Measurements from ENCODE around the gene USE1. TPM values are rescaled to one million over a fixed set of nuclear protein-coding genes. Genes with fewer than 3 reads are reported as not detected.

Gene USE1
- total and polyA plus RNA-seq, 8 donors = 16.2 to 113 (median 55.3) TPM; not detected in 1

DNA sequence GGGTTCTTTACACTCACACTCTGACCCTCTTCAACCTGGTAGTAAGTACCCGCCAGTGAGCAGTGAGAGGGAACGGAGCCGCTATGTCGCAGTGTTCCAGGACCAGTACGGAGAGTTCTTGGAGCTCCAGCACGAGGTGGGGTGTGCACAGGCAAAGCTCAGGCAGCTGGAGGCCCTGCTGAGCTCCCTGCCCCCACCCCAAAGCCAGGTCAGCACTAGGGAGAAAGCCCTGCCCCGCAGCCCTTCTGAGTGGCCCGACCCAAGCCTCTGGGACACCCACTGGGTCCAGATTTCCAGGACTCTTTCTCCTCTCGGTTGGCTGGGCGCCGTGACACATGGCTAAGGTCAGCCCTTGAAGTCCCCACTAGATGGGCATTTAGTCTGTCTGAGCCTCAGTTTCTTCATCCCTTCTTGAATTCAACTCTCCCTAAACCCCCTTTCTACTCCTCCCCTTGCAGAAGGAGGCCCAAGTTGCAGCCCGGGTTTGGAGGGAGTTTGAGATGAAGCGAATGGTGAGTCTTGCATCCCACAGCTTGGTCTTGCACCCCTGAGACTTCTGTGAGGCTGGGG is 12.7 kb downstream of the USE1 start:
- H3K27ac ChIP-seq = peak overlapping the region in 3 of 5 donors; percentile 9 to 93 (median 93)
- no peak for DNase-seq
- H3K27me3 ChIP-seq = no peaks in the 10 kb centered on the region
- H3K4me3 ChIP-seq = no peak overlapping the region
- peaks cover 12 to 42% (median 41%) of the 10 kb centered on the region in 4 donors for H3K36me3 ChIP-seq
- WGBS, 5 donors = 64 to 84% (median 74%) methylated on average over 11 to 13 of the region's 13 CpGs
- H3K4me1 ChIP-seq = peaks cover 12 to 23% (median 23%) of the 10 kb centered on the region in 4 donors
- intact Hi-C loops (cut with DNase I; ENCODE audit: low total_unique reads) = no loop called here
- no peaks in the 10 kb centered on the region for H3K9me3 ChIP-seq
- TF ChIP-seq POLR2AphosphoS5 (IDR thresholded peaks at IDR 0.05) (no peak), POLR2A (IDR thresholded peaks at IDR 0.05) (no peak), EP300 (IDR thresholded peaks at IDR 0.05) (no peak)
- TF ChIP-seq, protein P1, sequence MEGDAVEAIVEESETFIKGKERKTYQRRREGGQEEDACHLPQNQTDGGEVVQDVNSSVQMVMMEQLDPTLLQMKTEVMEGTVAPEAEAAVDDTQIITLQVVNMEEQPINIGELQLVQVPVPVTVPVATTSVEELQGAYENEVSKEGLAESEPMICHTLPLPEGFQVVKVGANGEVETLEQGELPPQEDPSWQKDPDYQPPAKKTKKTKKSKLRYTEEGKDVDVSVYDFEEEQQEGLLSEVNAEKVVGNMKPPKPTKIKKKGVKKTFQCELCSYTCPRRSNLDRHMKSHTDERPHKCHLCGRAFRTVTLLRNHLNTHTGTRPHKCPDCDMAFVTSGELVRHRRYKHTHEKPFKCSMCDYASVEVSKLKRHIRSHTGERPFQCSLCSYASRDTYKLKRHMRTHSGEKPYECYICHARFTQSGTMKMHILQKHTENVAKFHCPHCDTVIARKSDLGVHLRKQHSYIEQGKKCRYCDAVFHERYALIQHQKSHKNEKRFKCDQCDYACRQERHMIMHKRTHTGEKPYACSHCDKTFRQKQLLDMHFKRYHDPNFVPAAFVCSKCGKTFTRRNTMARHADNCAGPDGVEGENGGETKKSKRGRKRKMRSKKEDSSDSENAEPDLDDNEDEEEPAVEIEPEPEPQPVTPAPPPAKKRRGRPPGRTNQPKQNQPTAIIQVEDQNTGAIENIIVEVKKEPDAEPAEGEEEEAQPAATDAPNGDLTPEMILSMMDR (IDR thresholded peaks at IDR 0.05) = no peak

DNA sequence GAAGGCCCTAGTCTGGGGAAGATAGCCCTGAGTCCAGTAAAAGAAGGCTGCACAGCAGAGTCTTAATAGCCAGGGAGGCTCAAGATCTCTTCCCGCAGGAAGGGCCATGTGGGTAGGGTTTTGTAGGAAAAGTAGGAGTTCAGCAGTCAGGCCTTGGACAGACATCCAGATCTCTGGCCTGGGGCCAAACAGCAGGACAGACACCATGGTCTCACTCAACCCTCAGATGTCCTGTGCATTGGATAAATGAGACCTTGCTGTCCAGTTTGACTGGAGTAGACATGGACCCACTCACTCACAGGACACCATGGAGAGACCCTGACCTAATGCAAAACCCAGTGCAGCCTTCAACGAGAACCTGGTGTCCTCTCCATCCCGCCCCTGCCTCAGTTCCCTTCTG is 14.7 kb downstream of the USE1 start:
- peaks cover 18 to 43% (median 33%) of the 10 kb centered on the region in 4 donors for H3K4me1 ChIP-seq
- intact Hi-C loops (cut with DNase I; ENCODE audit: low total_unique reads) = no loop called here

DNA sequence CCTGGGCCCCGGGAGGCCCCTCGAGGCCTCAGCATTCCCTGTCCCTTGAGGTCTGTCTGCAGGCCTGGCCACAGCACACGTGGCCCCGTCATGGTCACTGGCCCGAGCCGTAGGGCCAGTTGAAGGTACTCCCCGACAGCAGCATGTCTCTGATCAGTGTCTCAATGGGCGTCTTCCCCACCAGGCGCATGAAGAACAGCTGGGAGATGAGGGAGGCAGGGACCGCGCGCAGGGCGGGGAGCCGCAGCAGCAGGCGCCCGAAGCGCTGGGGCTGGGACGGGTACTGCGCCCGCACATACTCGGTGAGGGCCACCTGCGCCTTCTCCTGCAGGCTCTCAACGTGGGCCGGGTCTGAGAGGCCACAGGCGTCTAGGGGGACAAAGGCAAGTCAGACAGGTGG is 17.1 kb downstream of the USE1 start:
- H3K4me1 ChIP-seq = peaks cover 31 to 55% (median 43%) of the 10 kb centered on the region in 4 donors
- no peaks in the 10 kb centered on the region for H3K27me3 ChIP-seq
- no peaks in the 10 kb centered on the region for H3K9me3 ChIP-seq
- intact Hi-C loops (cut with DNase I; ENCODE audit: low total_unique reads) = no loop called here
- H3K4me3 ChIP-seq = no peak overlapping the region
- 86 to 93% (median 91%) methylated on average over 20 to 25 of the region's 25 CpGs for WGBS, 5 donors
- H3K27ac ChIP-seq = no peak overlapping the region
- TF ChIP-seq POLR2A (IDR thresholded peaks at IDR 0.05) (no peak), POLR2AphosphoS5 (IDR thresholded peaks at IDR 0.05) (no peak), EP300 (IDR thresholded peaks at IDR 0.05) (no peak)
- TF ChIP-seq, protein P1 (IDR thresholded peaks at IDR 0.05) = no peak
- DNase-seq = no peak
- peaks cover 17 to 56% (median 54%) of the 10 kb centered on the region in 4 donors for H3K36me3 ChIP-seq

More for the DNA sequence above, 14.7 kb downstream of the USE1 start:
- TF ChIP-seq EP300 (IDR thresholded peaks at IDR 0.05) (no peak), POLR2A (IDR thresholded peaks at IDR 0.05) (no peak)
- H3K36me3 ChIP-seq = peaks cover 17 to 55% (median 52%) of the 10 kb centered on the region in 4 donors
- no peaks in the 10 kb centered on the region for H3K27me3 ChIP-seq
- no peak overlapping the region for H3K27ac ChIP-seq
- no peak for DNase-seq
- WGBS, 5 donors = 91 to 98% (median 95%) methylated on average over 3 of the region's 3 CpGs
- no peak overlapping the region for H3K4me3 ChIP-seq
- no peaks in the 10 kb centered on the region for H3K9me3 ChIP-seq

DNA sequence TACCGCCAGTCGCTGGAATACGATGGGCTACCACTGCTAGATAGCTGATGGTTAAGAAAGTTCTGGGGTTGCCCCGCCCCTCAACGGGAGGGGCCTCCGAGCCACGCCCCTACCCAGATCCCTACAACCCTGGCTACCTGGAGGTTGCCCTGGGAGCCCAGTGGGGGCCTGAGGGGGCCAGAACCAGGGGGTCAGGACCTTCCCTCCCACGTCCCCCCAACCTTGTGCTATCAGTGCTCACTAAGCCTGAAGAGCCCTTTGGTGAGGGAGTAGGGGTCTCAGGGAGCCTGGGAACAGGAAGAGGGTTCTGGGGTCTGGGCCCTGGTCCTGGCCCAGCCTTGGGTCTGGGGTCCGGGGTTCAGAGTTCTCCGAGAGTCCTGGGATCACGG is 19.7 kb downstream of the USE1 start:
- H3K9me3 ChIP-seq = no peaks in the 10 kb centered on the region
- intact Hi-C loops (cut with DNase I; ENCODE audit: low total_unique reads) = no loop called here
- H3K36me3 ChIP-seq = peaks cover 17 to 56% (median 55%) of the 10 kb centered on the region in 4 donors
- WGBS, 5 donors = 15 to 30% (median 23%) methylated on average over 11 of the region's 11 CpGs
- H3K27me3 ChIP-seq = no peaks in the 10 kb centered on the region
- H3K4me3 ChIP-seq = peak overlapping the region; percentile 44 to 73 (median 53)
- H3K4me1 ChIP-seq = peaks cover 32 to 60% (median 54%) of the 10 kb centered on the region in 4 donors
- H3K27ac ChIP-seq = peak overlapping the region; percentile 75 to 86 (median 85)
- TF ChIP-seq, protein P1 (IDR thresholded peaks at IDR 0.05) = no peak
- TF ChIP-seq POLR2AphosphoS5 (IDR thresholded peaks at IDR 0.05) (no peak), POLR2A (IDR thresholded peaks at IDR 0.05) (no peak), EP300 (IDR thresholded peaks at IDR 0.05) (no peak)
- DNase-seq = peak; percentile 68 to 79

Data from stomach (tissue), 9 donors.